ENCODE results near the gene ACTN4. TPM values are rescaled to one million over a fixed set of nuclear protein-coding genes. Genes with fewer than 3 reads are reported as not detected.

ACTN4 gene
- total RNA-seq, 1 donor from 2014 or later, result 975 TPM

DNA sequence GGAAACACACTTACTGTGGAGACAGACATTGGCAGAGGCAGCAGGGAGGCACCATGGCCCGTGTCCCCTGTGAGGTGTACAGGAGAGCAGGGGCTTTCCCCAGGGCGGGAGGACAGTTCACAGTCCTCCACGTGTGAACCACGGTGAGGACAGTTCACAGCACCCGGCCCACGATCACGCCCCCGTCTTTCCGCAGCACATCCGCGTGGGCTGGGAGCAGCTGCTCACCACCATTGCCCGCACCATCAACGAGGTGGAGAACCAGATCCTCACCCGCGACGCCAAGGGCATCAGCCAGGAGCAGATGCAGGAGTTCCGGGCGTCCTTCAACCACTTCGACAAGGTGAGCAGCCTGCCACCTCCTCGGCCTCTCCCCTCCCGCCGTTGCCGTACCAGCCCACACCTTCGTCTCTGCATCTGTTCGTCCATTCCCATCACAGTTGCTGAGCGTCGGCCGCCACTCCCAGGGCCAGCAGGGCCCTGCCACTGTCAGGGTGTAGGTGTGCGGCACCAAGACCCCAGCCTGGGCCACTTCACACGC is 79.4 kb downstream of the ACTN4 start:
- Mint-ChIP-seq H3K27me3 (ENCODE audit: unreplicated experiment) (peaks cover 9% of the 10 kb centered on the region), H3K4me1 (ENCODE audit: low read depth, unreplicated experiment) (peaks cover 11% of the 10 kb centered on the region), H3K27ac (ENCODE audit: unreplicated experiment) (no peak overlapping the region), H3K4me3 (ENCODE audit: unreplicated experiment) (no peak overlapping the region), H3K36me3 (ENCODE audit: unreplicated experiment) (no peaks in the 10 kb centered on the region), H3K9me3 (ENCODE audit: unreplicated experiment) (peaks cover 3% of the 10 kb centered on the region)
- no peak for DNase-seq
- TF ChIP-seq, protein P1, sequence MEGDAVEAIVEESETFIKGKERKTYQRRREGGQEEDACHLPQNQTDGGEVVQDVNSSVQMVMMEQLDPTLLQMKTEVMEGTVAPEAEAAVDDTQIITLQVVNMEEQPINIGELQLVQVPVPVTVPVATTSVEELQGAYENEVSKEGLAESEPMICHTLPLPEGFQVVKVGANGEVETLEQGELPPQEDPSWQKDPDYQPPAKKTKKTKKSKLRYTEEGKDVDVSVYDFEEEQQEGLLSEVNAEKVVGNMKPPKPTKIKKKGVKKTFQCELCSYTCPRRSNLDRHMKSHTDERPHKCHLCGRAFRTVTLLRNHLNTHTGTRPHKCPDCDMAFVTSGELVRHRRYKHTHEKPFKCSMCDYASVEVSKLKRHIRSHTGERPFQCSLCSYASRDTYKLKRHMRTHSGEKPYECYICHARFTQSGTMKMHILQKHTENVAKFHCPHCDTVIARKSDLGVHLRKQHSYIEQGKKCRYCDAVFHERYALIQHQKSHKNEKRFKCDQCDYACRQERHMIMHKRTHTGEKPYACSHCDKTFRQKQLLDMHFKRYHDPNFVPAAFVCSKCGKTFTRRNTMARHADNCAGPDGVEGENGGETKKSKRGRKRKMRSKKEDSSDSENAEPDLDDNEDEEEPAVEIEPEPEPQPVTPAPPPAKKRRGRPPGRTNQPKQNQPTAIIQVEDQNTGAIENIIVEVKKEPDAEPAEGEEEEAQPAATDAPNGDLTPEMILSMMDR (IDR thresholded peaks at IDR 0.05; ENCODE audit: partially characterized antibody, unreplicated experiment), result no peak

DNA sequence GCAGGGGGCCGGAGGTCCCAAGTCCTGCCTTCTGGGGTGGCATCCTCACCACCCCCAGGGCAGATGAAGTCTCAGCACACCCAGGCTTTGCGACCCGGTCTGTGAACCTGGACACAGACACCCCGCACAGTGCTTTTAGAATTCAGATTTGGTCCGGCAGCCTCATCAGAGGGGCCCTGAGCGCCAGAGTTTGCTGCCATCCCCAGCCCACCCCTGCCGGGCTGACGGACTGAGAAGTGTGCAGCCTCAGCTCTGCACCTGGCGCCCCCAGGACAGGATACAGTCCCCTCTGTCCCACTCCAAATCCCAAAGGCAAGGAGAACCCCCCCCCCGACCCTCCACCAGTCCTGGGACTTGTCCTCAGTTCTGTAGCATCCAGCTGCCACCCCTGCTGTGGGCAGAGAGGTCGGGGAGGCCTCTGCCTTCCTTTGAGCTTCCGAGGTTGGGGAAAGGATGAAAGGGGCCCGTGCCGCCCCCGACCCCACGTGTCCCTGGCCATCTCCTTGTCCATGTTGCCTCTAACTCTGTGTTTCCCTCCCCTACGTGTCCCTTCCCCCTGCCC is 79.9 kb downstream of the ACTN4 start:
- H3K4me1 Mint-ChIP-seq (ENCODE audit: low read depth, unreplicated experiment), result peaks cover 14% of the 10 kb centered on the region
- H3K27me3 Mint-ChIP-seq (ENCODE audit: unreplicated experiment), result peaks cover 13% of the 10 kb centered on the region
- H3K4me3 Mint-ChIP-seq (ENCODE audit: unreplicated experiment), result no peak overlapping the region
- peaks cover 5% of the 10 kb centered on the region for H3K9me3 Mint-ChIP-seq (ENCODE audit: unreplicated experiment)
- H3K27ac Mint-ChIP-seq (ENCODE audit: unreplicated experiment), result no peak overlapping the region
- no peaks in the 10 kb centered on the region for H3K36me3 Mint-ChIP-seq (ENCODE audit: unreplicated experiment)
- DNase-seq, result no peak
- TF ChIP-seq, protein P1 (IDR thresholded peaks at IDR 0.05; ENCODE audit: partially characterized antibody, unreplicated experiment), result no peak

- Mint-ChIP-seq H3K9me3 (ENCODE audit: unreplicated experiment) (peaks cover 9% of the 10 kb centered on the region), H3K36me3 (ENCODE audit: unreplicated experiment) (no peaks in the 10 kb centered on the region), H3K4me3 (ENCODE audit: unreplicated experiment) (no peak overlapping the region), H3K27me3 (ENCODE audit: unreplicated experiment) (peaks cover 17% of the 10 kb centered on the region), H3K4me1 (ENCODE audit: low read depth, unreplicated experiment) (peaks cover 14% of the 10 kb centered on the region), H3K27ac (ENCODE audit: unreplicated experiment) (no peak overlapping the region)
- no peak for DNase-seq
- TF ChIP-seq, protein P1 (IDR thresholded peaks at IDR 0.05; ENCODE audit: partially characterized antibody, unreplicated experiment), result no peak
These were observed 80.6 kb downstream of the ACTN4 start for GRCh38 chr19:38727868-38728660.

- H3K27me3 Mint-ChIP-seq (ENCODE audit: unreplicated experiment), result peaks cover 17% of the 10 kb centered on the region
- peak; percentile 16 for DNase-seq
- TF ChIP-seq, protein P1 (IDR thresholded peaks at IDR 0.05; ENCODE audit: partially characterized antibody, unreplicated experiment), result no peak
- H3K4me3 Mint-ChIP-seq (ENCODE audit: unreplicated experiment), result no peak overlapping the region
- H3K36me3 Mint-ChIP-seq (ENCODE audit: unreplicated experiment), result no peaks in the 10 kb centered on the region
- H3K9me3 Mint-ChIP-seq (ENCODE audit: unreplicated experiment), result peaks cover 9% of the 10 kb centered on the region
- H3K27ac Mint-ChIP-seq (ENCODE audit: unreplicated experiment), result no peak overlapping the region
- peaks cover 14% of the 10 kb centered on the region for H3K4me1 Mint-ChIP-seq (ENCODE audit: low read depth, unreplicated experiment)
These were observed 81.5 kb downstream of the ACTN4 start for GRCh38 chr19:38728752-38729541.
